Measurements from ENCODE around the gene CACNA1I.

The CACNA1I gene

DNA sequence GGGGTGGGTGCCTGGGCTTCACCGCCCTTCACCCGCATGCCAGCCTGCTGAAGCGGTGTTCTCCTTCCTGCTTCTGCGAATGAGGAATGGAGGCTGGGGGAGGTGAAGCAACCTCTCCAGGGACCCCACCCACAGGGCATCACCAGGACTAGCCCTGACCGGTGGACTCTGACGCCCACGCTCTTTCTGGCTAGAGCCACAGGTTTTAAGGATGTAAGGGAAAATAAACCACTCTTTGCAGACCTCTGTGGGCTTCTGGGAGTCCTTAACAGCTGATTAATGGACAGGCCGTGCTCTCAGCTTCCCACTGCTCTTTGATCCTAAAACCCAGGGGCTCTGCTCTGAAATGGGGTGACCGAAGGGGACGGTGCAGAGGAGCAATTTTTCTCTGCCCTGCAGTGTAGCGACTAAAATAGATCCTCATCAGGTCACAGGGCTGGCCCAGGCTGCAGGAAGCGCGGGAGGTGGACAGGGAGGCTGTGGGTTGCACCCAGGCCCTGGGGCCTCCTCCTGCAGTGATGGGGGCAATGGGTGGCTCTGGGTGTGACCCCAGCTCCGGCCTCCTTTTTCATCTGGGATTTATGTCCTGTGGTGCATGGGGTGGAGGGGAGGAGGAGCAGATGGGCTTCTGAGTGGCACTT, 127.4 kb downstream of the CACNA1I start:
- no peak for DNase-seq (ENCODE audit: low read depth)

DNA sequence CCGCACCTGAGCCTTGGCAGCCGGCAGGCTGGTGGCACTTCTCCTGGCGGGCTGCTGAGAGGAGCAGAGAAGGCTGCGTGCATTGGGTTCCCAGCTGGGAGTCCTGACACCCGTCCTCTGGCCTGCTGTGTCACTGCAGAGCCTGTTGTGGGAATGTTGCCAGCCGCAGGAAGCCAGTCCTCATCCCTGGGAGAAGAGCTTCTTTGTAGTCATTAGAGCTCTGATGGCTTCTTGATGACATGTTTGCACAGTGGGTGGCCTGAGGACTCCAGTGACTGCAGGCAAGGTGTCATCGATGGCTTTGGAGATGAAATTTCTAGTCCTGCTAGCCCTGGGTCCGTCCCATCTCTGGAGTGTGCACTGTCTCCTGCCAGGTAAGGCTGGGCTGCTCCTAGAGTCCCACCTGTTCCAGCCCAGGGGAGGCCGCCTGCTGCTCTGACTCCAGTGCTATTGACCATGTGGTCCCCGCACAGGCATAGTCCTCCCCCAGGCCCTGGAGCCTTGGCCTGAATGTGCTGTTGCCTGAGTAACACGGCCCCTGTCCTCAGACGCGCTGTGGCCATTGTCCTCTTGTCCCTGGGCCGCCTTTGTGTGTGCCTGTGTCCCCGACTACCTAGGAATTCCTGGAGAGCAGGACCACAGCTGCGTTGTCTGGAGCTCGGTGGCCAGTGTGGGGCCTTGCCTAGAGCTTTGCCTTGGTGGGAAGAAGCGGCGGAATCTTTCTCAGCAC, 129.2 kb downstream of the CACNA1I start:
- DNase-seq (ENCODE audit: low read depth): no peak

DNA sequence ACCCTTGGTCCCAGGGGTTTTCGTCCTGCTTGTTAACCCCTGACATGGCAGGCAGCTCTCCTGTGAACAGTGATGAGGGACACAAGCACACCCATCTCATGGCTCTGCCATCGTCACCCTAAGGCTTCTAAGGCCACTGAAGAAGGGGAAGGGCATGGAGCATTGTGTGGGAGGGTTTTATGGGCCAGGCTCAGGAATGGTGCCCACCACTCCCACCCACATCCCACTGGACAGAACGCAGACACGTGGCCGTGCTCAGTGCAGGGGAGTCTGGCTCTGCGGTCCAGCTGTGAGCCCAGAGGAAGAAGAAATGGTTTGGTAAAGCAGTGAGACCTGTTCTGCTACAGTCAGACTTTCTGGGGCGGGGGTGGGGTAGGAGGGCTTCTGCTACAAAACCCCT, 130.0 kb downstream of the CACNA1I start:
- no peak for DNase-seq (ENCODE audit: low read depth)

DNA sequence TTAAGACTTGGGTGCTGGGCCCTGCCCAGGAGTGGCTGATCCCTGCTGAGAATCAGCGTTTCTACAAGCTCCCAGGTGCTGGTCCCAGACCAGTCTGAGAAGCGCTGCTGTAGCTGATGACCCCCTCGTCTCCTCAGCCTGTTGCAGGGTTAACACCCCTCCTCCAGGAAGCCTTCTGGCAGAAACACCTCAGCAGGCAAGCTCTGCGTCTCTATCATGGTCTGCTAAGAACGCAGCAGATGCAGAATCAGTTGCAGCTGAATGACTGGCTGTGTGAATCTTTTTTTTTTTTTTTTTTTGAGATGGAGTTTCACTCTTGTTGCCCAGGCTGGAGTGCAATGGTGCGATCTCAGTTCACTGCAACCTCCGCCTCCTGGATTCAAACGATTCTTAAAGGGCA, 132.5 kb downstream of the CACNA1I start:
- DNase-seq (ENCODE audit: low read depth): no peak

DNA sequence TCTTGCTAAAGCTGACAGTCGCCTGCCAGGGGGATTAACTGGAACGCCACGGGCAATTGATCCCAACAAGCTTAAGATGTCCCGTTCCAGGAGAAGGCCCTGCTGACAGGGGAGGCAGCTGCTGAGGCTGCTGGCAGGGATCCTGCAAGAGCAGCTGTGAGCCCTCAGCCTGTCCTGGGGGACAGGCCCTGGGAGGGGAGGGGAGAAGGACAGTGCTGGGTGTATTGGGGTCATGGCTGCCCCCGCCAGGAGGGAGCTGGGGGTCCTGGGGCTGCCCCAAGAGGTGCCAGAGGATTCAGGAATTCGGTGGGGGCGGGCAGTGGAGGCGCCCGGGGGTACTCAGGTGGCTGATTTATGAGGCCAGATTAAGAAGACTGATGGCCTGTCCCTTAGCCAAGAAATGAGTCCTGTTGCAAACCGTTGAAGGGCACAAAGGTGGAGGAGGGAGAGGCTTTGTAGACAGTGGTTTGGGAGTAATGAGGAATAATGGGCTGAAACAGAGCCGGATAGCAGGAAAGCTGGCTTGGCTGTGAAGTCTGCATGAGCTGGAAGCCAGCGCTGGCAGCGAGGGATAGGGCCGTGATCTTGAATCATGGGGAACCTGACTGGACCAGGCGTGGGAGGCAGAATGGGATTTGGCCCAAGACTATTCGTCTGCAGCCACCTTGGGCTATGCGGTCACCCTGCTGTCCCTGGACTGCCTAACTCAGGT, 133.5 kb downstream of the CACNA1I start:
- no peak for DNase-seq (ENCODE audit: low read depth)

DNA sequence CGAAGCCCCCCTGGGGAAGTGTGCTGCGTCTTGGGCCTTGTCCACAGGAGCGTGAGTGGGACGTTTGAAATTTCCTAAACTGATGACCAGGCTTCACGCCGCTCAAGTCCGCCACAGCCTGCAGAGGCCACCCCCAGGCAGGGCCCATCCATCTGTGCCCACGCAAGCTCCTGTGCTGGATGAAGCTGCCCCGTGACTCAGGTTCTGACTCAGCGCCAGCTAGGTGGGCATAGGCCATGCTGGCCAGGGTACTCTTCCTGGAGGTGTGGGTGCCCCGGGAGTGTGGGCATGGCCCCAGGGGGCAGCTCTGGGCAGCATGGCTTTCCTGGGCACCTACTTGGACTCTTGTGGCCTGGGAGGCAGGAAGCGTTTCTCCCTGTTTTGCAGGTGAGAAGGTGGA, 134.8 kb downstream of the CACNA1I start:
- DNase-seq (ENCODE audit: low read depth): no peak

DNA sequence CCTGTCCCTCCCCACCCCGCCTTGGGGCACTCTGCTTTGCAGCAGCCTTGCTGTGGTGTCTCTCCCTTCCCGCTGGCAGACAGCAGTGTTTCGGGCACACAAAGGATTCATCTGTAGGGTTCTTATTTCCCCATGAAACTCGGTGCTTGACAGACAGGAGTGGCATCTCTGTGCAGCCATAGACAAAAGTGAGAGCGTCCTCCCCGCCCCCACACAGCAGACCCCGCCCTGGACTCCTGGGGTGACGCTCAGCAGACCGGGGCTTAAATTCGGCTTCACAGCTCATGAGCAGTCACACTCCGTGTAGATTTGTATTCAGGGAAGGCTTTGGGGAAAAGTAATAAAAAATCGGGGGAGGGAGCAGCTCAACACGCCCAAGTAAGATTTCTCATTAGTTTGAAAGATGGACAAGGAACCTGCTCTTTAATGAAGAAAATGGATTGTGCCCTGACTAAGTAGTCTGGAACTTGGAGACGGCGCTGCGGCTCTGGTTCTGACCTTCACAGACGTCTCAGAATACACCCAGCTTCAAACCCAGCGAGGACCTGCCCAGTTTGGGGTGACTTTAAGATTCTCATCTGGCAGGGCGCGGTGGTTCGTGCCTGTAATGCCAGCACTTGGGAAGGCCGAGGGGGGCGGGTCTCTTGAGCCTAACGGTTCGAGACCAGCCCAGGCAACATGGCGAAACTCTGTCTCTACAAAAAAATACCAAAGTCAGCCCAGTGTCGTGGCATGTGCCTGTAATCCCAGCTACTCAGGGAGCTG, 136.0 kb downstream of the CACNA1I start:
- no peak for DNase-seq (ENCODE audit: low read depth)

DNA sequence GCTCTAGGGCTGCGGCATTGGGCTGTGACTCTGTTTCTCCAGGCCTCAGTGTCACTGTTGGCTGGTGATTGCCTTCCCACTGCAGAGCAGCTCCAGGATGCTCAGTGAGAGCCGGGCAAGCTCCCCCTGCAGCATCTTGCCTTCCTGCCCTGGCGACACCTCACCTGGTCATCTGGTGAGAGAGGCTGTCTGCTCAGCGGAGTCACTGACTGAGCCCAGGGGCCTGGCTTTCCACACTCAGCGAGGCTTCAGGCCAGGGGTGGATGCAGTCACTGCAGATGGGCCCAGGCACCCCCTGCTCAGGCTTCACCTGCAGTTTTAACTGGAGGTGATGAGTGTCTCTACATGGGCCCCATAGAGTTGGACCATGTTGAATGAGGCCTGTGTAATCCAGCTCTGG, 136.8 kb downstream of the CACNA1I start:
- no peak for DNase-seq (ENCODE audit: low read depth)

DNA sequence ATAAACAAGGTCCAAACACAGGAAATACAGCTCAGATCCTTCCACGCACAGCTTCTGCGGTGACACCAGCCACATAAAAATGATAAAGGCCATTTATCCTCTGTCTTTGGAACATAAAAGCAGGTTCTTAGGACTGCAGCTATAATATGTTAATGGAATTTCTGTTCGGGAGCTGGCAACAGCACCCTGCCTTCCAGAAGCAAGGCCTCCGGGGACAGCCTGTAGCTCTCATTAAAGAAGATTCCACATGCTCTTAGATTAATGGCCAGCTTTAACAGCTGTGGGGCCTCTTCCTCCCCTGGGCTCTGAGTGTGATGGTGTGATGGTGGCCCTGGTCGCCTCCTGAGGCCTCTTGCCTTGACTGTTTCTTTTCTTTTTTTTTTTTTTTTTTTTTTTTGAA, 137.3 kb downstream of the CACNA1I start:
- DNase-seq (ENCODE audit: low read depth): no peak

DNA sequence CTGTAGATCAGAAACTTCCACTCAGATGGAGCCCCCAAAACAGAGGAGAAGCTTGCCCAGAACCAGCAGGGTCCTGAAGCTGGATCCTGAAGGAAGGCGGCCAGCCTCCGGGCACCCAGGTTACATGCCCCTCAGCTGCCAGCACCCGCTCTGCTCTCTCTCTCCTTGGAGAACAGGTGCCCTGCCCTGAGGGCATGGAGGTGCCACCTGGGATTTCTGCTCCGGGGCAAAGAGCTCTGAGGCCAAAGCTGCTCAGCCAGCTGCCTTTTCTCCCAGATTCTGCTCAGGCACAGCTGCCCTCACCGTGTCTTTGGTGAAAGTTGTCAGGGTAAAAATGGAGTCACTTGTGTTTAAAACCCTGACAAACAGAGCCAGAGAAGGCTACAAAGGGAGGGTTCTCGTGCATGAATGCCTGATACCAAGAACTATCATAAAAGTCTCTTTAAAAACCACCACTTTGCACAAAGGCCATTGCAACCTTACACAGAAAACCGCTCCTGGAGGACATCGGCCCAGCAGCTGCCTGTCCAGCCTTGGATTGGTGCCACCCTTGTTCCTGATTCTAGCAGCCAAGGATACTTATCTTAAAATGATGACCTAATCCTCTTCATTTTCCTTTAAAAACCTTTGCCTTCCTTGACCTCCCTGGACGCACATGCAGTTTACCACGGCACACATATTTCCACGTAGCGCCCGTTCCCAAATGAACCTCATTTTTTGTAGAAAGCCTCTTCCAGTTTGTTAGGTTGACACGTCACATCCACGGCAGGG, 140.0 kb downstream of the CACNA1I start:
- no peak for DNase-seq (ENCODE audit: low read depth)

DNA sequence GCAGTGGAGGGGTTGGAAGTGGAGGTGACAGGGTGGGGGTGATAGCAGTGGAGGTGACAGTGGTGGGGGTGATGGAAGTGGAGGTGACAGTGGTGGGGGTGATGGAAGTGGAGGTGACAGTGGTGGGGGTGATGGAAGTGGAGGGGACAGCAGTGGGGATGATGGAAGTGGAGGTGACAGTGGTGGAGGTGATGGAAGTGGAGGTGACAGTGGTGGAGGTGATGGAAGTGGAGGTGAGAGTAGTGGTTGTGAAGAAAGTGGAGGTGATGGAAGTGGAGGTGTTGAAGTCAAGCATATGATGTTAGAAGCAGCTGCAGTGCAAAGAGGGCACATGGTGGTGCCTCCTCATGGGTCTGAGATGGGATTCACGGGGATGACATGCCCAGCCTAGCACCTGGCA, 141.5 kb downstream of the CACNA1I start:
- DNase-seq (ENCODE audit: low read depth): no peak

DNA sequence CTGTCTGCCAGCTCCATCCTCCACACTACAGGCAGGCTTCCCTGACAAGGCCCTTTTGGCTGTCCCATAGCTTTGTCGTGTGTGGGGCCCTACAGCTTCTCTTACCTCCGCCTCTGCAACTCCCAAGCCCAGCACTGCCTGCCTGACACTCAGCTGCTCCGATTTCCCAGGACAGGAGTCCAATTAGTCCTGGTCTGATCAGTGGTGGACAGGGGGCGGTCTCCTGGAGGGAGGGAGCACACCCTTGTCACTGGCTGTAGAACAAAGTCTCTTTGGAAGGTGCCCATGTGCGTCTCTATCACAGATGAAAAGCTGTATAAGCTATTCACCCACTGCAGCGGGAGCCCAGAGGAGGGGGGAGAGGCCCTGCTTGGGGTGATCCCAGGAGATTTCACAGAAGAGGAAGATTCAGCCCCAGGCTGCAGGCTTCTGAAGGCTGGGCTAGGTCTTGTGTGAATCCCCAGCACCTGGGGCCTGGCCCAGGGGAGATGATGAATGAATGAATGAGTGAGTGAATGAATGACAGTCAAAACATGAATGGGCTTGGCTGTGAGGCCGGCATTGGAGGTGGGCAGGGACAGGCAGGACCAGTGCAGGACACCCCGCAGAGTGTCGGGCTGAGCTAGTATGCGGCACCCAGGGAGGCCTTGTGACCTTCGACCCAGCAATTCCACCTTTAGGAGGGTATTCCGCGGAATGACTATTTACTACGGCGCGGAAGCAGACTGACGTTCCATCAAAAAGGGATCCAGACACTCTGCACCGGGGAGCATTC, 142.4 kb downstream of the CACNA1I start:
- DNase-seq (ENCODE audit: low read depth): no peak

DNA sequence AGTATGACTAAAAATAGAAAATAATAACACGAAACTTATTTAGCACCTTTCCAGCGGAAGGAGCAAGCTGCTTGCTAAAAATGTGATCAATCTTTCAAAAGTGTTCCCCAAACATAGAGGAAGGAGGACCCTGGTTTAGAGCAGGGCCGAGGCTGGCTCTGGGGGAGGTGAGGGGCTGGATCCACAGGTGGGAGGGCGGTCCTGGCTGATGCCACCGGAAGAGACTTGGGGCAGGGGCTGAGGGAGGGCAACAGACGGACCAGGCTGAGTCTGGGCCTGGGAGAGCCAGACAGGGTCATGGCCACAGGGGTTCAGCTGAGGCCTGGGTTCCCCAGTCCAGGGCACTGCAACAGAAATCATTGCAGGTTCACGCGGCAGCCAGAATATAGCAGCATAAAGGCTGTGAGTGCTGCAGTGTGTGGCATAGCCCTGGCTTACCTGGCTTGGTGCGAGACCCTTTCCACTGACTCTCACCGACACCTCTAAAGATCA, 143.3 kb downstream of the CACNA1I start:
- no peak for DNase-seq (ENCODE audit: low read depth)

DNA sequence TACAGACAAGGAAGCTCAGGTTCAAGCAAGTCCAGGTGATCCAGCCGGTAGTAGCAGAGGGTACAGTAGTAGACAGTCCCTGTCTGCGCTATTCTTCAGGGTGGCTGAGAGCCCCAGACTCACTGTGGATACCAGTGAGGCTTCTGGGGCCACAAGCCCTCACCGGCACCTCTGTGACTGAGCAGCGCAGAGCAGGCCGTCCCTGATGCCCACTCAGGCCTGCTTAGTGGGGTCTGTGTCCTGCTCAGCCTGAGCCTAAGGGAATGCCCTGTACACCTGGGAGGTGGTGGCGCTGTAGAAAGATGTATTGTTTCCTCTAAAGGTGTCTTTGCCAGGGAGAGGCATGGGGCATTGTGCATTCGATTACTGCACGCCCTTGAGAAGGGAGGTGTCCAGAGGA, 143.8 kb downstream of the CACNA1I start:
- no peak for DNase-seq (ENCODE audit: low read depth)

DNA sequence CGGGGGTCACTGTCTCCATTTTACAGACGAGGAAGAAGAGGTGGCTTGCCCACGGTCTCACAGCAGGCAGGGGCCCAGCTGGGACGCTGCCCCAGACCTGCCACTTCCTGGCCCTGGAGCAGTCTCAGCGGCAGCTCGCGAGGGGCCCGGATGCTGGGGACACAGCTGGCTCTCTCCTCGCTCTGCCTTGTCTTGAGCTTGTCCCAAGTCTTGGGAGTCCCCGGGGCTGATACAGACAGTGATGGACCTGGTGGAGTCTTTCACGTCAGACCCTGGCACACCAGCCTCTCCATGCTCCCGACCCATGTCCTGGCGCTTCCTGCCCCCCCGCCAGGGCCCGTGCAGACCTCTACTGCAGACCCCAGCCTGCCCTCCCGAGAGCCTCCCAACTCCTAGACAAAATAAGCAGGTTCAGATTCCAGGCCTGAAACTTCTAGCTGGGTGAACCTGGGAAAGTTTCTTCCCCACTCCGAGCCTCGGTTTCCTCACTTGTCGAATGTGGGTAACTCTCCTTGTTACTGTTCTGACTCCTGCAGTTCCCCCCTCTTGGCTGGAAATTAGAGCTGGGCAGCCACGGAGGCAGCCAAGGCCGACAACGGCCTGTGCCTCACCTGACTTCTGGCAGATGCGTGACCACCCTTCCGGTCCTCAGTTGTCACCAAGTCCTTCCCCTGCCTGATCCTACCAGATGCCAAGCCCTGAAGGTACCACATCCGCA, 145.4 kb downstream of the CACNA1I start:
- no peak for DNase-seq (ENCODE audit: low read depth)

DNA sequence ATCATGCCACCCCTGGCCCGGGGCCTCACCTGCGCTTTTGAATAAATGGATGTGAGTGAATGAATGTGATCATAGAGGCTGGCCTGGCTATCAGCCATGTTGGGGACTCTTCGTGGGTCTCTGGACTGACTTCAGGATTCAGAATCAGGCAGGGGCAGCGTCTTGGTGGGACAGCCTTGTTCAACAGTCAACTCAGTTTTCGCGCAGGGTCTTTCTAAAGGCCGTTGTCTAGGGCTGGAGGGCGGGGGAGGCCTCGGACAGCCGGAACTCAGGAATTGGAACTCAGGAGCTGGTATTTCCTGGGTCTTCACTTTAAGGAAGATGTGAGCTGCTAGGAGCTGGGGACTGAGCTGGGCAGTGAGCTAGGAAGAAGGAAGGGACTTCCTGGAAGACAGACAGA, 146.0 kb downstream of the CACNA1I start:
- DNase-seq (ENCODE audit: low read depth): no peak

DNA sequence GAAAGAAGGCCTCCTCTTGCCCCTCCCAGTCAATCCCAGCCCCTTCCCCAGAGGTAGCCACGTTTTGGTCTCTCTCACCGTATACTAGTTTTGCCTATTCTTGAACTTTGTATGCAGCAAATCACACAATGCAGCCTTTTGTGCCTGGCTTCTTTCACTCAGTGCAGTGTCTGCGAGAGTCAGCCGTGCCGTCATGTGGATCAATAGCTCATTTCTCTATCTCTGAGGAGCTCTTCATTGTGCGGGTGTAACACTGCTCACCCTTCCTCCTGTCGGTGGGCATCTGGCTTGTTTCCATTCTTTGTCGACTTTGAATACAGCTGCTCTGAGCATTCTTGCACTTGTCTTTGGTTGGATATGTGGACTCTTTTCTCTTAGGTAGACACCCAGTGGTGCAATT, 146.5 kb downstream of the CACNA1I start:
- no peak for DNase-seq (ENCODE audit: low read depth)

DNA sequence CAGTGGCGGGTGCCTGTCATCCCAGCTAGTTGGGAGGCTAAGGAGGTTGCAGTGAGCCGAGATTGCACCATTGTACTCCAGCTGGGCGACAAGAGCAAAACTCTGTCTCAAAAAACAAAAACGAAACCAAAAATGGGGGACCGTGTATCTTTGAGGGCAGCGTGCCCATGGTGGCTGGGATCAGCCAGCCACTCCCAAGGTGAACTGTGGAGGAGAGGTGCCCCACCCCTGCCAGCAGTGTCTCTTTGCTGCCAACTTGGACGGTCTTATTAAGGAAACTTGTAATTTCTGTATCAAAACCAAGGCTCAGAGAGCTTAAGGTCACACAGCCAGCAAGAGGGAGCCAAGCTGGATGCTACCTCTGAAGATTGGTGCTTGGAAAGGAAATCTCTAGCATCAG, 147.7 kb downstream of the CACNA1I start:
- DNase-seq (ENCODE audit: low read depth): no peak

DNA sequence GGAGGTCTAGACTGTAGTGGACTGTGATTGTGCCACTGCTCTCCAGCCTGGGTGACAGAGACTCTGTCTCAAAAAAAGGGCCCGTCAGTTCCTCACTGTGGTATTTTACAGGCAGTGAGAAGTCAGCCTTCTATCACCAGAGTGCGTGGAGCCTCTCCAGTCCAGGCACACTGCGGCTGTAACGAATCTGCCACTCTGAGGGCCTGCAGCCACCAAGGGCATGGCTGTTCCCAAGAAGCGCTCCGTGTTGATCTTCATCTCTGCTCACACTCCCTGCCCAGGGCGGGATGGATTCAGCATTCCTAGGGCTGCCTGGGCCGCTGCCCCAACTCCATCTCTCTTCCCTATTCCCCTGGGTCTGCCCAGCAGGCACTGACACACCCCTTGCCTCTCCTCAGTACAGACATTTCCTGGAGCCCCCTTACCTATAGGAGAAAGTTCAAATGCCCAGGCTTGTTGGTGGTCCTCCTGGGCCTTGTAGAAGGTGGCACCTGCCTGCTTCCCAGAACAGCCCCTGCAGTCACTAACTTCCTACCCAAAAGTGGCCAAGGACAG, 148.4 kb downstream of the CACNA1I start:
- no peak for DNase-seq (ENCODE audit: low read depth)

All from ELR (cell line).